H9 (cell line): ENCODE measurements around the gene TDRD7. TPM values are rescaled to one million over a fixed set of nuclear protein-coding genes. Genes with fewer than 3 reads are reported as not detected.

Source experiments
- DNase-seq: peaks from one replicate; pipeline ENCODE4 v3.0.0-alpha.2; 2017
- H2AFZ ChIP-seq: one replicate; pipeline ENCODE4 v1.6.1; 2013; ENCODE audit warnings: mild to moderate bottlenecking, low read length, control low read depth, moderate library complexity
- H2AK5ac ChIP-seq: 2 replicates; pipeline ENCODE4 v1.6.1; 2013; ENCODE audit warnings: low read length, control low read depth, mixed read lengths; ENCODE audit not compliant: insufficient read length
- H2BK120ac ChIP-seq: one replicate; pipeline ENCODE4 v1.6.1; 2013; ENCODE audit warnings: low read depth, mild to moderate bottlenecking, low read length, control low read depth, inconsistent platforms; ENCODE audit not compliant: poor library complexity, severe bottlenecking
- H2BK12ac ChIP-seq: 2 replicates; pipeline ENCODE4 v1.6.1; 2013; ENCODE audit warnings: low read length, control low read depth, mixed read lengths, low read depth; ENCODE audit not compliant: insufficient read length
- H2BK15ac ChIP-seq: 2 replicates; pipeline ENCODE4 v1.6.1; 2013; ENCODE audit warnings: low read depth, low read length, control low read depth
- H2BK20ac ChIP-seq: one replicate; pipeline ENCODE4 v1.6.1; 2013; ENCODE audit warnings: low read depth, mild to moderate bottlenecking, low read length, control low read depth, inconsistent platforms; ENCODE audit not compliant: poor library complexity, severe bottlenecking
- H2BK5ac ChIP-seq: 2 replicates; pipeline ENCODE4 v1.6.1; 2013; ENCODE audit warnings: low read length, control low read depth, mixed read lengths; ENCODE audit not compliant: insufficient read length
- H3K14ac ChIP-seq: 2 replicates; pipeline ENCODE4 v1.6.1; 2013; ENCODE audit warnings: low read length, control low read depth; ENCODE audit not compliant: insufficient read depth
- H3K18ac ChIP-seq: 2 replicates; pipeline ENCODE4 v1.6.1; 2013; ENCODE audit warnings: low read depth, mild to moderate bottlenecking, mixed read lengths, low read length, control low read depth; ENCODE audit not compliant: insufficient read length
- H3K23ac ChIP-seq: 2 replicates; pipeline ENCODE4 v1.6.1; 2013; ENCODE audit warnings: low read length, control low read depth, mixed read lengths, low read depth; ENCODE audit not compliant: insufficient read length
- H3K23me2 ChIP-seq: 2 replicates; pipeline ENCODE4 v1.6.1; 2013; ENCODE audit warnings: low read depth, mild to moderate bottlenecking, mixed read lengths, low read length, control low read depth; ENCODE audit not compliant: insufficient read length, poor library complexity, severe bottlenecking
- H3K27ac ChIP-seq: 2 replicates; pipeline ENCODE4 v1.5.1; 2013; ENCODE audit warnings: low read length, control low read depth, mixed read lengths, low read depth; ENCODE audit not compliant: insufficient read length
- H3K27me3 ChIP-seq: 2 replicates; pipeline ENCODE4 v1.6.1; 2013; ENCODE audit warnings: low read length, control low read depth, inconsistent platforms; ENCODE audit not compliant: insufficient read depth
- H3K4ac ChIP-seq: 2 replicates; pipeline ENCODE4 v1.6.1; 2013; ENCODE audit warnings: low read depth, mild to moderate bottlenecking, control low read depth, inconsistent platforms, low read length, moderate library complexity
- H3K4me1 ChIP-seq: 2 replicates; pipeline ENCODE4 v1.6.1; 2013; ENCODE audit warnings: low read length, control low read depth, inconsistent platforms; ENCODE audit not compliant: insufficient read depth
- H3K4me2 ChIP-seq: 2 replicates; pipeline ENCODE4 v1.6.1; 2013; ENCODE audit warnings: low read length, control low read depth, mixed read lengths; ENCODE audit not compliant: insufficient read length, insufficient read depth
- H3K56ac ChIP-seq: 2 replicates; pipeline ENCODE4 v1.6.1; 2013; ENCODE audit warnings: low read depth, mild to moderate bottlenecking, mixed read lengths, low read length, control low read depth; ENCODE audit not compliant: insufficient read length
- H3K79me1 ChIP-seq: 2 replicates; pipeline ENCODE4 v1.6.1; 2013; ENCODE audit warnings: low read depth, mild to moderate bottlenecking, moderate library complexity, low read length, control low read depth, inconsistent platforms; ENCODE audit not compliant: insufficient read depth, poor library complexity, severe bottlenecking
- H3K79me2 ChIP-seq: 2 replicates; pipeline ENCODE4 v1.6.1; 2013; ENCODE audit warnings: low read length, control low read depth, inconsistent platforms; ENCODE audit not compliant: insufficient read depth
- H3K9ac ChIP-seq: 2 replicates; pipeline ENCODE4 v1.6.1; 2013; ENCODE audit warnings: low read length, control low read depth, mixed read lengths; ENCODE audit not compliant: insufficient read length; ENCODE audit errors: extremely low read depth
- H3K9me3 ChIP-seq: one replicate; pipeline ENCODE4 v1.6.1; 2013; ENCODE audit warnings: low read depth, low read length, inconsistent platforms; ENCODE audit not compliant: control insufficient read depth
- H3T11ph ChIP-seq: one replicate; pipeline ENCODE4 v1.6.1; 2013; ENCODE audit warnings: mild to moderate bottlenecking, low read length, control low read depth, inconsistent platforms
- H4K20me1 ChIP-seq: one replicate; pipeline ENCODE4 v1.6.1; 2013; ENCODE audit not compliant: control insufficient read depth, insufficient read length, insufficient read depth
- H4K5ac ChIP-seq: 2 replicates; pipeline ENCODE4 v1.6.1; 2013; ENCODE audit warnings: low read depth, mild to moderate bottlenecking, mixed read lengths, low read length, control low read depth; ENCODE audit not compliant: insufficient read length
- H4K8ac ChIP-seq: replicated peaks from 2 replicates; pipeline ENCODE4 v1.6.1; 2013; ENCODE audit warnings: low read length, control low read depth, mixed read lengths, low read depth; ENCODE audit not compliant: insufficient read length
- H4K91ac ChIP-seq: 2 replicates; pipeline ENCODE4 v1.6.1; 2013; ENCODE audit warnings: low read depth, mild to moderate bottlenecking, moderate library complexity, mixed read lengths, low read length, control low read depth; ENCODE audit not compliant: insufficient read length
- H3K27ac Mint-ChIP-seq, 3 experiments: 2 replicates in 2 of 3; 3 replicates in 1 of 3; pipeline ENCODE4 v1.8.0; 2020 to 2021; ENCODE audit warnings: mixed read lengths in 3 of 3, mild to moderate bottlenecking in 1 of 3, moderate library complexity in 1 of 3
- H3K27me3 Mint-ChIP-seq: 2 replicates; pipeline ENCODE4 v1.8.0; 2021; ENCODE audit warnings: low read depth, mild to moderate bottlenecking, moderate library complexity, mixed read lengths
- H3K36me3 Mint-ChIP-seq, 3 experiments: 2 replicates in 2 of 3; 3 replicates in 1 of 3; pipeline ENCODE4 v1.8.0; 2020 to 2021; ENCODE audit warnings: low read depth in 3 of 3, mixed read lengths in 3 of 3; ENCODE audit not compliant: insufficient read depth in 1 of 3
- H3K4me1 Mint-ChIP-seq, 2 experiments: 2 replicates each; pipeline ENCODE4 v1.8.0; 2020; ENCODE audit warnings: mixed read lengths in 2 of 2
- H3K4me3 Mint-ChIP-seq, 2 experiments: 2 replicates in 1 of 2; 3 replicates in 1 of 2; pipeline ENCODE4 v1.8.0; 2020 to 2021; ENCODE audit warnings: mild to moderate bottlenecking in 2 of 2, mixed read lengths in 2 of 2, moderate library complexity in 1 of 2
- H3K9me3 Mint-ChIP-seq, 2 experiments: 2 replicates in 1 of 2; 3 replicates in 1 of 2; pipeline ENCODE4 v1.8.0; 2020; ENCODE audit warnings: mild to moderate bottlenecking in 2 of 2, mixed read lengths in 2 of 2, moderate library complexity in 1 of 2
- CTCF ChIP-seq: fragments of 200-600 bp; sonication (generic); conservative IDR thresholded peaks from 3 replicates; pipeline ENCODE4 v1.8.0; 2021; ENCODE audit warnings: antibody characterized with exemption, mild to moderate bottlenecking
- WGBS: extraction: QIAGEN DNeasy Blood & Tissue Kit; methylation state at CpG from one replicate; pipeline ENCODE4 v1.1.7; 2013; ENCODE audit warnings: missing lambda C conversion rate, low lambda C conversion rate, mixed read lengths; ENCODE audit not compliant: insufficient read length; ENCODE audit errors: extremely low coverage; 5-methylcytosine and 5-hydroxymethylcytosine counted together
- total RNA-seq: library from RNA; stranded (reverse); gene quantifications from 2 replicates; pipeline ENCODE4 v1.2.1, GENCODE V29; 2021

TDRD7 gene
- total RNA-seq, 1 experiment from 2014 or later = 5.1 TPM

DNA sequence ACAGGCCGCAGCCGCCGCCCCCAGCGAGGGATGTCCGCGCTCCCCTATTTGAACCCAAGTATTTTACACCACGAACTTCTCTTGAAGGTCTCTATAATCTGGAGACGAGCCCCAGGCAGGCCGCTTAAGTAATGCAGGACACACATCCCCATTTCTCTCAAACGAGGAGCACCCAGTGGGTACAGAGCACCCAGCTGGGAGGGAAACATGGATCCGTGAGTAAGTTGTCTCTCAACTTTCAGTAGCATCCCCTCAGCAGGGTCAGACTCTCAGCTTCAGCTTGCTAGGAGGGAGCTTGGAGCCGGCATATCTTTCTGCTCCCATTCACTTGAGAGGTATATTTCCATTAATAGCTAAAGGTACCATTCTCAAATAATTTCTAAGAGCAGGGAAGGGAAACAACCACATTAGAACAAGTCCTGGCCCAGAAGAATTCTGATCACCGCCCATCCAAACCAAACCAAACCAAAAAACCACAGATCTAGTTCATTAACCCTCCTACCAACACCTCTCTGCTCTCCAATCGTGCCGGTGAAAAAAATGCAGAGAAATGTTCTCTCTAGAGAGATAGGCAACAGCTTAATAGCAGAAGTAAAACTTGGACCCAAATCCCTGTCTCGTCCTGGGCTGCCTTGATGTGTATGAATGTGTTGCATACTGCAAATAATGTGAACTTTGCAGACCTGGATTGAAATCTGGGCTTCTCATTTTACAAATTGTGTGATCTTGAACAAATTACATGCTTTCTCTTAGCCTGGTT is 910 bp downstream of the TDRD7 start:
- DNase-seq = no peak
- H3K9ac ChIP-seq = no peak overlapping the region
- Mint-ChIP-seq H3K27ac (no peak overlapping the region), H3K36me3 (no peaks in the 10 kb centered on the region; a peak in 1 of 7 replicates), H3K4me3 (peak overlapping the region; percentile 78 to 86), H3K27me3 (peaks cover 35% of the 10 kb centered on the region), H3K9me3 (peaks cover 3% of the 10 kb centered on the region in 2 experiments; a peak in 3 of 5 replicates), H3K4me1 (peaks cover 10 to 11% of the 10 kb centered on the region in 2 experiments; a peak in 3 of 4 replicates)
- no peaks in the 10 kb centered on the region for H4K20me1 ChIP-seq
- H3K4ac ChIP-seq = no peak overlapping the region
- H3K23ac ChIP-seq = no peak overlapping the region
- H3K23me2 ChIP-seq = no peaks in the 10 kb centered on the region
- no peak overlapping the region for H4K8ac ChIP-seq
- no peak overlapping the region for H2BK120ac ChIP-seq
- no peak overlapping the region for H4K5ac ChIP-seq
- H2AFZ ChIP-seq = no peak overlapping the region
- no peaks in the 10 kb centered on the region for H3K4me1 ChIP-seq
- H2BK20ac ChIP-seq = no peak overlapping the region
- H3K27me3 ChIP-seq = no peaks in the 10 kb centered on the region; the same call in 1 of the 2 replicates
- H2AK5ac ChIP-seq = no peak overlapping the region
- no peak overlapping the region for H4K91ac ChIP-seq
- no peak overlapping the region for H3K18ac ChIP-seq
- no peak overlapping the region for H3K56ac ChIP-seq
- H2BK5ac ChIP-seq = no peak overlapping the region
- H3K4me2 ChIP-seq = peak overlapping the region; percentile 33
- no peak overlapping the region; the same call in 1 of the 2 replicates for H3K14ac ChIP-seq
- no CpG with 5 or more reads among the region's 16 CpGs for WGBS
- H3K79me2 ChIP-seq = no peaks in the 10 kb centered on the region
- no peak overlapping the region for H2BK15ac ChIP-seq
- no peak overlapping the region for H2BK12ac ChIP-seq
- no peak overlapping the region for H3T11ph ChIP-seq
- no peak overlapping the region for H3K27ac ChIP-seq
- no peak for TF ChIP-seq CTCF
- no peaks in the 10 kb centered on the region for H3K79me1 ChIP-seq
- H3K9me3 ChIP-seq = no peaks in the 10 kb centered on the region
